Measurements from ENCODE around the gene SHROOM3.

Gene SHROOM3

DNA sequence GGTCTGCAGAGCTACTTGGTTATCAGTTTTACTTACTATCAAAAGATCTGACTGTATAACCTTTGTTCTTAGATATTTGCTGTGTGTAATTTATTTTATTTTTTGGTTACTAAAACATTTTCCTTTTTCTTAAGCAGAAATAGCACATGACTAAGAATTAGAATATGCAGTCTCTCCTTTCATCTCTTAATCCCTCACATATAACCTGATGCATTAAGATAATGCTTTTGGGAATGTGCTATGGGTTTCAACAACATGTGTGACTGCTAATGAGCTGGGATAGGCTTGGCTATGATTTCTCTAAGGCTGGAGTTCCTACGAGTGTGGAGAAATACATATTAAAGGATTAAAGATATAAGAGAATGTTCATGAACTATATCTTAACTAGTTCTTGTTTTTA, 41.5 kb downstream of the SHROOM3 start:
- TF ChIP-seq, protein P1, sequence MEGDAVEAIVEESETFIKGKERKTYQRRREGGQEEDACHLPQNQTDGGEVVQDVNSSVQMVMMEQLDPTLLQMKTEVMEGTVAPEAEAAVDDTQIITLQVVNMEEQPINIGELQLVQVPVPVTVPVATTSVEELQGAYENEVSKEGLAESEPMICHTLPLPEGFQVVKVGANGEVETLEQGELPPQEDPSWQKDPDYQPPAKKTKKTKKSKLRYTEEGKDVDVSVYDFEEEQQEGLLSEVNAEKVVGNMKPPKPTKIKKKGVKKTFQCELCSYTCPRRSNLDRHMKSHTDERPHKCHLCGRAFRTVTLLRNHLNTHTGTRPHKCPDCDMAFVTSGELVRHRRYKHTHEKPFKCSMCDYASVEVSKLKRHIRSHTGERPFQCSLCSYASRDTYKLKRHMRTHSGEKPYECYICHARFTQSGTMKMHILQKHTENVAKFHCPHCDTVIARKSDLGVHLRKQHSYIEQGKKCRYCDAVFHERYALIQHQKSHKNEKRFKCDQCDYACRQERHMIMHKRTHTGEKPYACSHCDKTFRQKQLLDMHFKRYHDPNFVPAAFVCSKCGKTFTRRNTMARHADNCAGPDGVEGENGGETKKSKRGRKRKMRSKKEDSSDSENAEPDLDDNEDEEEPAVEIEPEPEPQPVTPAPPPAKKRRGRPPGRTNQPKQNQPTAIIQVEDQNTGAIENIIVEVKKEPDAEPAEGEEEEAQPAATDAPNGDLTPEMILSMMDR (conservative IDR thresholded peaks at IDR 0.05; ENCODE audit: low read depth, low read length): no peak
- H3K4me3 ChIP-seq (ENCODE audit: low read depth, low read length): no peak overlapping the region
- DNase-seq (ENCODE audit: low read depth): no peak

DNA sequence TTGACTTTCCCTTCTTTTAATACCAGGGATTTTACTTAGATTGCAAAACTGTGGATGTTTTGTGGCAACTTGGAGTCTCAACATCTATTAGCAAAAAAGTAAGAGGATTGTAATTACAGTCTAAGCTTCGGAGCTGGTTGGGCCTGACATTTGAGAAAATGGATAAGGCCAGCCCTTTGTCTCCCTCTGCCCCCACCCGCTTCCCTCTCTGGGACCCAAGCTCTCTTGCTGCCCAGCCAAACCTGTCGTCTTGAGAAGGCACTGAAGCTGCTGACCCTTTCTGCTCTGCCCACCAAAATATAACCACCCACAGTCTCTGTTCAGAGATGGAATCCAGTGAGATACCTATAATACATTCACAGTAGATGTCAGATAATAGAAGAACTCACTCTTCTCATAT, 49.6 kb downstream of the SHROOM3 start:
- TF ChIP-seq, protein P1 (conservative IDR thresholded peaks at IDR 0.05; ENCODE audit: low read depth, low read length): no peak
- no peak for DNase-seq (ENCODE audit: low read depth)
- H3K4me3 ChIP-seq (ENCODE audit: low read depth, low read length): no peak overlapping the region

DNA sequence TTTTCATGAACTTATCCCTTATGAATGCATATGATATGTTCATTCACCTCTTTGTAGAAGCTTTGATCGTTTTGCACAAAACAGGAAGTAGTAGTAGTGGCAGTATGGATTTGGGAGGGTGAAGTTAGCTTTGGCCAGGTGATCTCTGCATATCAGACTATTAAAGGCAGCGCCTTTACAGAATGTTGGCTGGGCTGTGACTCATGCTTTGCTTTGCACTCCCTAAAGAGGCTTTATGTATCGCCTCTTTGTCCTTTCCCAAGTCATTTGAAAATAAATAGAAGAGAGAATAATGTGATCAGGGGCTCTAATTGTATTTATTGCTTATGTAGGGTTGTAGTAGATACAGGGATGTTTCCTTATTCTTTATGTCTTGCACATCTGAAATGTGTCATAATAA, 50.4 kb downstream of the SHROOM3 start:
- TF ChIP-seq, protein P1 (conservative IDR thresholded peaks at IDR 0.05; ENCODE audit: low read depth, low read length): no peak
- DNase-seq (ENCODE audit: low read depth): peak; percentile 23
- H3K4me3 ChIP-seq (ENCODE audit: low read depth, low read length): no peak overlapping the region

DNA sequence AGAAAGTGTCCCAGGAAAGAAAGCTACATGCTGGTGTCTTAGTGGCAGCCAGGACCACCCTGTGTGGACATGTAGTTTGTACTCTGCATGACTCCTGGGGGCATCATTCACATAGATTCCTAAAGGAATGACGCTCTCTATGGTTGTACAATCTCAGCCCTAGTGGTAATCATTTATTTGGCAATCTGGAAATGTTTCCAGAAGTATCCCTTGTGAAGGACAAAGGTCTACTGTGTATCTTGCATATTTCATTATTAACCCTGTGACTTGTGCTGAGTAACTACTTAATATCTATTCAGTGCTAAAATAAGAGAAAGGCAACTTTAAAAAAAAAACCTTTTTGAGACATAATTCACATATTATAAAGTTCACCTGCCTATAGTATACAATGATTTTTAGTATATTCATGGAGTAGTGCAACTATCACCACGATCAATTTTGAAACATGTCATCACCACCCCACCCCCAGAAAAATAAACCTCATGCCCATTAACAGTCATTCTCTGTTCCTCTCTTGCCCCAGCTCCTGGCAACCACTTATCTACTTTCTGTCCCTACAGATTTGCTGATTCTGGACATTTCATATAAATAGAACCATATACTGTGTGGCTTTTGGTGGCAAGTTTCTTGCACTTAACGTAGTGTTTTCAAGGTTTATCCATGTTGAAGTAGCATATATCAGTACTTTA, 51.7 kb downstream of the SHROOM3 start:
- no peak overlapping the region for H3K4me3 ChIP-seq (ENCODE audit: low read depth, low read length)
- TF ChIP-seq, protein P1 (conservative IDR thresholded peaks at IDR 0.05; ENCODE audit: low read depth, low read length): no peak
- DNase-seq (ENCODE audit: low read depth): no peak

DNA sequence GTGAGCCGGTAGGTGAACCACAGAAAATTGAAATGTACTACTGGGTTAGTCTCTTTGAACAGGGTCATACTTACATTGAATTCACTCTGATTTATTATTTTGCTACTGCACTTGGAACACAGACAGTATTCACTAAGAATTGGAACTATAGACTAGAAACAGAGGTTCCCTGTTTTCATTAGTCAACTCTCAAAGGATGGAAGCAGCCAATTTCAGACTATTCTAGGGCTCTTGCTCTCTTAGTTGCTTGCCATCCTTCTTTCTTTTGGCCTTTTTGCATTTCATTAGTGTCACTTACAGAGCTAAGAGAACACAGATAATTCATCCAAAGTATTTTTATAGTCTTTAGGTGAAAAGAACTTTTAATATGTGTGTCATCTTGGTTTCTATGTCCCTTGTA, 52.6 kb downstream of the SHROOM3 start:
- TF ChIP-seq, protein P1 (conservative IDR thresholded peaks at IDR 0.05; ENCODE audit: low read depth, low read length): no peak
- DNase-seq (ENCODE audit: low read depth): no peak
- no peak overlapping the region for H3K4me3 ChIP-seq (ENCODE audit: low read depth, low read length)

DNA sequence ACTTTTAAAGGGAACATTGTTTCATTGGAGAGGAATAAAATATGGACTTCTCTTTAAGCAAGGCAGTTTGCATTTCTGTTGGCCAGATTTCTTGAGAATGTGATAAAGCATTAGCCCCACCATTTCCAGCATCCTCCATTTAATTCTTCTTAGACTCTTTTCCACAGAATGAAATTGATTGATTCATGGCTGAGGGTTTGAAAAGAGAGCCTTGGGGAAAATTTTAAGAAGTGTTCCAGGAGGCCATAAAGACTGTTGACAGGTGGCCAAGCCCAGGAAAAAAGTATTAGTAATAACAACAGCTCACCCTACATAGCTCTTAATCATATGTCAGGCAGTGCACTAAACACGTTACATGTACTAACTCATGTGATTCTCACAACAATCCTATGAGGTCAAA, 53.4 kb downstream of the SHROOM3 start:
- TF ChIP-seq, protein P1 (conservative IDR thresholded peaks at IDR 0.05; ENCODE audit: low read depth, low read length): no peak
- DNase-seq (ENCODE audit: low read depth): no peak
- no peak overlapping the region for H3K4me3 ChIP-seq (ENCODE audit: low read depth, low read length)
